Spleen (tissue), 7 donors: ENCODE results near the gene SSBP4.

Experiments used
- POLR2A ChIP-seq, 3 donors: fragments of 450-650 bp; IDR thresholded peaks; one replicate each; pipeline ENCODE4 v1.5.1; 2017; ENCODE audit warnings: antibody characterized with exemption in 3 of 3, mild to moderate bottlenecking in 1 of 3
- TF ChIP-seq, protein P1 (sequence below), 11 experiments: fragments of 200-600 bp in 7 of 11; fragments of 450-650 bp in 4 of 11; sonication (generic) in 4 of 11; IDR thresholded peaks in 8 of 11; conservative IDR thresholded peaks in 3 of 11; 1 replicate in 7 of 11; 2 replicates in 4 of 11; pipeline versions ENCODE4 v1.4.0 to v1.8.0; 2016 to 2021; ENCODE audit warnings: antibody characterized with exemption in 11 of 11, inconsistent platforms in 4 of 11, mild to moderate bottlenecking in 1 of 11
- donor health status: DM: no; HTN: no; CAD: no; lungs with moderate emphysema.
- donor health status: DM: no; HTN: no; CAD: no.
- donor health status: DM: no; HTN: no; CAD: no.

DNA sequence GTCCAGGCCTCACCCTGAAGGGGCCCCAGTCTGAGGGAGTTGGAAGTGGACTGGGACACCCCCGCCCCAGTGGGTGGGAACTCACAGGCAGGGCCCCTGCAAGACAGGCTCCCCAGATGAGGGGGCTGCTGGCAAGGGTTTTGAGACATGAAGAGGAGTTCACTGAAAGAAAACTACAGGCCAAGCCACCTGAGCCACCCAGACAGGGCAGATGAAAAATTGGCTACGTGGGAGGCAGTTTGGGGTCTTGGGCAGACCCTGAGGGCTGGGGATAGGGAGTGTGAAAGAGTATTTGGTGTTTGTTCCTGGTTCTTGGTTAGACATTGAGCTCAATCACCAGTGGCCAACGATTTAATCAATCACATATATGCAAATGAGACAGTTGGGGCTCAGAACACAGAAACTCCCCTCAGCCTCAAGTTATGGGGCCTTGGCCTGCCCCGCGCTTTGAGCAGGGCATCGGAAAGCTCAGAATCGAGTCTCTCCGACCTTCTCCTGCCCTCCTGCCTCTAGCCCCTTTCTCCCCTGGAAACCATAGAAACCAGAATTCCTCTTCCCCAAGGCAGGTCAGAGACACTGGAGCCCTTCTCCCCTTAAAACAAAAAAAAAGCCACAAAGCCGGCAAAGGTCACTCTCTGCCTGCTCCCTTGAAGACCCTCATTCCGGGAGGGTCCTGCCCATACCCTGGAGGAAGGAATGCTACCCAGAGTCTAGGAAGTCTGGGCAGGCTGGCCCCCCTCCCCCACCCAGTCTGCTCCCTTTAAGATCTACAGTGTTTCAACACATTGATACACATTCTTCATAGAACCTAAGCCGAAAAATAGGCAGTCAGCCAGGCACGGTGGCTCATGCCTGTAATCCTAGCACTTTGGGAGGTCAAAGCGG is 20.1 kb downstream of the SSBP4 start:
- TF ChIP-seq POLR2A (IDR thresholded peaks at IDR 0.05), result no peak
- TF ChIP-seq, protein P1, sequence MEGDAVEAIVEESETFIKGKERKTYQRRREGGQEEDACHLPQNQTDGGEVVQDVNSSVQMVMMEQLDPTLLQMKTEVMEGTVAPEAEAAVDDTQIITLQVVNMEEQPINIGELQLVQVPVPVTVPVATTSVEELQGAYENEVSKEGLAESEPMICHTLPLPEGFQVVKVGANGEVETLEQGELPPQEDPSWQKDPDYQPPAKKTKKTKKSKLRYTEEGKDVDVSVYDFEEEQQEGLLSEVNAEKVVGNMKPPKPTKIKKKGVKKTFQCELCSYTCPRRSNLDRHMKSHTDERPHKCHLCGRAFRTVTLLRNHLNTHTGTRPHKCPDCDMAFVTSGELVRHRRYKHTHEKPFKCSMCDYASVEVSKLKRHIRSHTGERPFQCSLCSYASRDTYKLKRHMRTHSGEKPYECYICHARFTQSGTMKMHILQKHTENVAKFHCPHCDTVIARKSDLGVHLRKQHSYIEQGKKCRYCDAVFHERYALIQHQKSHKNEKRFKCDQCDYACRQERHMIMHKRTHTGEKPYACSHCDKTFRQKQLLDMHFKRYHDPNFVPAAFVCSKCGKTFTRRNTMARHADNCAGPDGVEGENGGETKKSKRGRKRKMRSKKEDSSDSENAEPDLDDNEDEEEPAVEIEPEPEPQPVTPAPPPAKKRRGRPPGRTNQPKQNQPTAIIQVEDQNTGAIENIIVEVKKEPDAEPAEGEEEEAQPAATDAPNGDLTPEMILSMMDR (IDR thresholded peaks at IDR 0.05 in 8 of 11, conservative IDR thresholded peaks at IDR 0.05 in 3 of 11), result no peak
